ENCODE measurements around the gene SVOPL.

Gene SVOPL

DNA sequence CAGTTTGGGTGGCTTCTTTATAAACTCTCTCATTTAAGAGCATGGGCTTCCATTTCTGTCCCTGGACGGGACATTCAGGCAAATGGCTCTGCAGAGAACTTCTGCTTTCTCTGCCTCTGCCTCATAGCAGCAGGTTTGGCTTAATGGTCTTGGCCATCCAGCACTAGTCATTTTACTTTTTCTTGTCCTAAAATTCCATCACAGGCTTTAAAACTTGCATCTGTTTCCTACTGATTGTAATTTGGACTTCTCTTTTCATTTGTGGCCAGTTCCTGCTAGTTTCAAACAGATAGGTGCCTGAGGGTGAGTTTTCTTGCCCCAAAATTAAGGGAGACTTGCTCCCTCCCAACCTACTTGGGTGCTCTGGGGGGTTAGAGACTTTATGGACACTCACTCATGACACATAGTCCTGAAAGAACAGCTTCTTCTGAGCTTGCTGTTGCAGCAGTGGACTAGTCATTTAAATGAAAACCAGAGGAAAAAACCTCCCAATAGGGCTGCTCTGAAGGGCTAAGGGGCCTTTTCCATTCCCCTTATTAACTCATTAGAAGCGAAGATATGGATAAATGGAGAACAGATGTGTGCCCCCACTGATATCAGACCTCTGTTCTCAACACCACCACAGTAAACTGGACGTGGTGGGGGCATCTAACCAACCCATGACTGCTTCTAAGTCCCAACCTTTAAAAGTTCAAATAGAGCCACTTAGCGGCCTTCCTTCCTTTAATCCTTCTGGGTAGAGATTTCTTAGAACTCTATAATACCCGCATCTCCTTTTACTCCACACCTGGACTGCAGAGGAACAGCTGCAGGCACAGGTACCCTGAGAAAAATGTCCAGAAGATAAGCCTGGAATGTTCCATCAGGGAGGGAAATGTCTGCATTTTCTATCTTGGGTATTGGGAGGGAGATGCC is 38.8 kb downstream of the SVOPL start:
- DNase-seq (ENCODE audit: low read depth in 1 of 2, low spot score in 1 of 2), result no peak

DNA sequence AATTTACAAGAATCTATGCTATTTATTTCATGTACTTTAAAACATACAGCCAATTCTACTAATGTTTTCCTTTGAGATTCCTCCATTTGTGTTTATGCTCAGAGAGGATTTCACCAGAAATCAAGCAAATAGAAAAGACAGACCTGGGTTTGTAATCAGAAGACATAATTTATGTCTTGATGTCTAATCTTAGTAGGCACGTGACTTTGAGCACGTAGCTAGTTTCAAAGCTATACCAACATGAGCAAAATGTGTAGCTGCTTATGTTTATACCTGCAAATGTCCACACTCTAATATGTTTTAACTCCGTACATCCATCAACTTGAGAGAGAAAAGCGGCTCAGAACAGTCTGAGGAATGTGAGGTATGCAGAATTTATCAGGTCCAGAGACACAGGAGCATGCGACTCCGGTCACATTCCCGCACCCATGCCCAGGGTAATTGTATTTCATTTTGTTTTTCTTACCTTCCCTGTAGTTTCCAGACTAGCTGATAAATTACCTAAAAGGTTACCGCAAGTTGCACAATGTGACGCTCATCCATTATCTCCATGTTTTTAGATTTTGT is 40.0 kb downstream of the SVOPL start:
- DNase-seq (ENCODE audit: low read depth in 1 of 2, low spot score in 1 of 2), result no peak

DNA sequence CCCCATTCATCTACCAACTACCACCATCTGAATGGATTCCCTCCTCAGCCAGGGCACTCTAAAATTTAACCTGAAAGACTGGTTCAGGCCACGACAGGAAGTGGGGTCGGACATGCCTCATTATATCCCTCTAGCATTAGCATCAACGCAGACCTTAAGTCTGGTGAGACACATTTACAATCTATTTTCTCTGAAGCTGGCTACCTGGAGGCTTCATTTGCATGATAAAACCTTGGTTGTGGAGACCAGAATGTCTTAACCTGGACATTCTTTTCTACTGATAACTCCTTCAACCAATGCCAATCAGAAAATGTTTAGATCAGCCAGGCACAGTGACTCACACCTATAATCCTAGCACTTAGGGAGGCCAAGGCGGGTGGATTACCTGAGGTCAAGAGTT is 42.3 kb downstream of the SVOPL start:
- no peak for DNase-seq (ENCODE audit: low read depth in 1 of 2, low spot score in 1 of 2)

DNA sequence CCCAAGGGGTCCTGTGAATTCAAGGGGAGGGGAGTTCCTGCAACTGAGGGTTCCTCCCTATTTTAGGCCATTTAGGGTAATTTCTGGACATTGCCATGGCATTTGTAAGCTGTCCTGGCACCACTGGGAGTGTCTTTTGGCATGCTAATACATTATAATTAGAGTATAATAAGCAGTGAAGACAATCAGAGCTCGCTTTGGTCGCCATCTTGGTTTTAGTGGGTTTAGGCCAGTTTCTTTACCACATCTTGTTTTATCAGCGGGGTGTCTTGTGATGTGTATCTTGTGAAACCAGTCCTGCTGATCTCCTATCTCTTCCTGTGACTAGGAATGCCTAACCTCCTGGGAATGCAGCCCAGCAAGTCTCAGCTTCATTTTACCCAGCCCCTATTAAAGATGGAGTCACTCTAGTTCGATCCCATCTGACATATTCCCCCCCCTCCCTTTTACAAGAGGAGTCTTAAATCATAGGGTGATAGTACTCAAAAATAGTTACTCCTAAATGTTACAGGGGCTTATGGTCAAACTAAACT is 43.2 kb downstream of the SVOPL start:
- DNase-seq (ENCODE audit: low read depth in 1 of 2, low spot score in 1 of 2), result no peak

DNA sequence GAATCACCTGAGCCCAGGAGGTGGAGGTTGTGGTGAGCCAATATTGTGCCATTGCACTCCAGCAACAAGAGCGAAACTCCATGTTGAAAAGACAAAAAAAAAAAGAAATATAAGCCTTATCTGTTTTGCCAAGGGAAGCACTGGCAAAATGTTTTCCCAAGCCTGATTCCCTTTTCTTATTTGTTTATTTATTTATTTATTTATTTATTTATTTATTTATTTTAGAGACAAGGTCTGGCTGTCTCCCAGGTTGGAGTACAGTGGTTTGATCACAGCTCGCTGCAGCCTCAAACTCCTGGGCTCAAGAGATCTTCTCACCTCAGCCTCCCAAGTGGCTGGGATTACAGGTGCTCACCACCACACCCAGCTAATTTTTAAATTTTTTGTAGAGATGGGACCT is 44.2 kb downstream of the SVOPL start:
- DNase-seq (ENCODE audit: low read depth in 1 of 2, low spot score in 1 of 2), result no peak

DNA sequence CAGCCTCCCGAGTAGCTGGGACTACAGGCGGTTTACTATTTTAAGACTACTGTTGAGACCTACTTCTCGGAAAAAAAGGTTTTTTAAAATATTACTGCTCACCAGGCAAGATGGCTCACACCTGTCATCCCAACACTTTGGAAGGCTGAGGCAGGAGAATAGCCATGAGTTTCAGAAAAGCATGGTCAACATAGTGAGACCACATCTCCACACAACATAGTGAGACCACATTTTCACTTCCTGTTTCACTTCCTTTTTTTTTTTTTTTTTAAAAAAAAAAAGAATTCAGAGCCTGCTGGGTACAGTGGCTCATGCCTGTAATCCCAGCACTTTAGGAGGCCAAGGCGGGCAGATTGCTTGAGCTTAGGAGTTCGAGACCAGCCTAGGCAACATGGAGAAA is 46.5 kb downstream of the SVOPL start:
- no peak for DNase-seq (ENCODE audit: low read depth in 1 of 2, low spot score in 1 of 2)

DNA sequence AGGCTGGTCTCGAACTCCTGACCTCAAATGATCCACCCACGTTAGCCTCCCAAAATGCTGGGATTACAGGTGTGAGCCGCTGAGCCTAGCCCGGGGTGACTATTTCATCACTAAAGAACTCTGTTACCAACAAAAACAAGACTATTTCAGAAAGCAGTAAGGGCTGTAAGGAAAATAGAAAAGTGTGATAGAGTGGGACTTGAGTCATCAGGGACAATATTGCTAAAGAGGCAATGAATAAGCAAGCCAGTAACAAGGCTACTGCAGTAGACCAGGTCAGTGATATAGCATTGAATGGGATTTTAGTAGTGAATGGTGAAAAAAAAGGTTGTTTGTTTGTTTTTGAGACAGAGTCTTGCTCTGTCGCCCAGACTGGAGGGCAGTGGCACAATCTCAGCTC is 51.7 kb downstream of the SVOPL start:
- no peak for DNase-seq (ENCODE audit: low read depth in 1 of 2, low spot score in 1 of 2)

DNA sequence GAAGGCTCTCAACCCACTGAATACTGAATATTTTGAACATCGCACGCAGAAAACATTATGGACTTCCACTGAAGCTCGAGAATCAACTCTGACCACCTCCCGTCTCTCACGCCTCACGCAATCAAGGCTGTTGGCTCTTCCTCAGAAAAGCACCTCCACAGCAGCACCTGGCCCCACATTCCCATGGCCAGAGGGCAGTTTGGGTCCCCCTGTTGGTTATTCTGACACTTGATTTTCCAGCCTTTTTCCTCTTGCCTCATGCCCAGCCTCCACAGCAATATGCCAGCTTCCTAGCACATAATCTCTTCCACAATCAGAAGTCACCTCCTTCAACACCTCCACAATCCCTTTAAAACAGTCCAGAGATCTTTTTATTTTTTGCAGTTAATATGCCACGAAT is 55.9 kb downstream of the SVOPL start:
- no peak for DNase-seq (ENCODE audit: low read depth in 1 of 2, low spot score in 1 of 2)

DNA sequence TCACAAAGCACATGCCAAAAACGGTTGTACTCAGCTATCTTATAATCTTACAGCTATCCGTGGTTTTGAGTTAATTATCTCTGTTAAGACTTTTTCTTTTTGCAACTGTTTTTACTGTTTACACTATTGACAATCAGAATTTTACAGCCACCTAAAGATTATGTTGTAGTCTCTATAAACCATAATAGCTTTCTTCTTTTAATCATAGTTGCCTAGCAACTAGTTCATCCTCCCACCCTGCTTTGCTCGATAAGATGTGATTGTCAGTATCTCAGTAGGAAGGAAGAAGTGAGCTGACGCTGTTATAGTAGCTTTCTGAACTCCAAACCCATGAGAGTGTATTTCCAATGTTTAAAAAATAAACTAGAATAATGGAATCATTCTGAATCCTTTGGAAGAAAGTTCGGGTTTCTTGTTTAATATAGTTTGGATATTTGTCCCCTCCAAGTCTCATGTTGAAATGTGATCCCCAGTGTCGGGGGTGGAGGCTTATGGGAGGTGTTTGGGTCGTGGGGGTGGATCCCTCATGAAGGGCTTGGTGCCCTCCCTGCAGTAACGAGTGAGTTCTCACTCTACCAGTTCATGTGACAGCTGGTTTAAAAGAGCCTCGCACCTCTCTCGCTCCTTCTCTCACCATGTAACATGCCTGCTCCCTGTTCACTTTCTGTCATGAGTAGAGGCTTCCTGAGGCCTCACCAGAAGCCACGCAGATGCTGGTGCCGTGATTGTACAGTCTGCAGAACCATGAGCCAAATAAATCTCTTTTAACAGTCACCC is 68.1 kb downstream of the SVOPL start:
- no peak for DNase-seq (ENCODE audit: low read depth in 1 of 2, low spot score in 1 of 2)

DNA sequence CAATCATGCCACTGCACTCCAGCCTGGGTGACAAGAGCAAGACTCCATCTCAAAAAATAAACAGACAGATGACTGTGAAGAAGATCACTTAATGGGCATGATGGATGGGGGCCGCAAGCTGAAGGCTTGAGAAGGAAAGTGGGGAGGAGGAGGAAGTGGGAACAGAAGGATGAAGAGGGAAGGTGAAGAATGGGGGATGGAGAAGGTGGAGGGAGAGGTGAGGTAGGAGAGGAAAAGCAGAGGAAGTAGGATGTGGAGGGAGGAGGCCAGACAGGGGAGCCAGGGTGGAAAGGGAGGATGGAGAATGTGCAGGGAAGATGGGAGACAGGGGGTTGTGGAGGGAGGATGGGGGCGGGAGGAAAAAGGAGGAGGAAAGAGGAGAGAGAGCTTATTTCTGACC is 68.8 kb downstream of the SVOPL start:
- no peak for DNase-seq (ENCODE audit: low read depth in 1 of 2, low spot score in 1 of 2)

DNA sequence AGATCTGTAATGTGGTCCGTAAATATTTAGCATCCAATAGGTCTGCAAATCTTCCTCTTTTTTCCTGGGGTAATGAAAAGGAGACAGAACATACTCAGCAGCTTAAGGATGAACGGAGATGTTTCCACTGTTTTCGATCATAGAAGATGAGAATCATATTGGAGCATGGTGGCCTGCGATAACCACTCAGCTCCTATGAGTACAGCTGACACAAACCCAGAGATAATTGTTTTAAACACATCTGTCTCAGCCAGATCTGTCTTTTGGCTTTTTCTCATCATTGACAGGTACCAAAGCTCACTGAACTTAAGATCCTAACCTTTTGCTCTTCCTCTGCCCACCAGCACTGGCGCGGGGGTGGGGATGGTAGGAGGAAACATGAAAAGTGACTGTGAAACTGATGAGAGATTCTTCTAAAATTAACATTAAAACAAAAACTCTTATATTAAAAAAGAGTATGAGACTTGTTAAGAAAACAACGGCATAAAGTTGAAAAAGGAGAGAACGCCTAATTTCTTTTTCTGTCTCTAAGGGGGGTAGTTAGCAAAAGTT is 71.0 kb downstream of the SVOPL start:
- no peak for DNase-seq (ENCODE audit: low read depth in 1 of 2, low spot score in 1 of 2)

DNA sequence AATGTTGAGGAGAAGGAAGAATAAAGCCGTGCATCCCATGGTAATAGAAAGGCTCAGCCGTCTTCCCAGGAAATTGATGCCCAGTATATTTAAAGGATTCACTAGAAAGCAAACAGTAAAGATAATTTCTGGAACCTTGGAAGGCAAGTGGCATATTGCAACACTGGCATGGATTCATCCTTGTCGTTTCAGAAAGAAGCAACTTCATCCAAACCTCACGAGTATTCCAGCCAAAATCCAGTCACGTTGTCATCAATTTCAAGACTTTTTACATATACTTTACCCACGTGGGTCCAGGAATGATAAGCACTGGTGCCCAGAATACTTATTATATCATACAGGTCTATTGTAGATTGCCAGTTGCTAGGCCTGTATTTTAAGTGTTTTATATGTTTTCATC is 73.8 kb downstream of the SVOPL start:
- DNase-seq (ENCODE audit: low read depth in 1 of 2, low spot score in 1 of 2), result no peak

DNA sequence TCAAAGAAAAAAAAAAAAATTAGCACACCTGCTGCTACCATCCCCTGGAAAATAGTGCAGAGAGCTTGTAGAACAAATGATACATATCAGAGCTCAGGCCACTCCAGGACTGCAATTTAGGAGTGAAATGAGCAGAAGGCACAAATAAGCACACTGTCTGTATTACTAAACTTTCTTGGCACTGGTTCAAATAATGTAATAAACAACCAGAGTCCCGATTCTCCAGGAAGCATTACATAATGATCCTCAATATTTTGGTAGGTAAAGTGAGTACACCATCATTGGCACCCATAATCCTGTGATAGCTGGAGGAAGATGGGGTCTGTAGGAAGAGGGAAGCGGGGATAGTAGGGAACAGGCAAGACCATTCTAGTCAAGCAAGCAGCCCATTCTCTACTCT is 74.3 kb downstream of the SVOPL start:
- no peak for DNase-seq (ENCODE audit: low read depth in 1 of 2, low spot score in 1 of 2)

DNA sequence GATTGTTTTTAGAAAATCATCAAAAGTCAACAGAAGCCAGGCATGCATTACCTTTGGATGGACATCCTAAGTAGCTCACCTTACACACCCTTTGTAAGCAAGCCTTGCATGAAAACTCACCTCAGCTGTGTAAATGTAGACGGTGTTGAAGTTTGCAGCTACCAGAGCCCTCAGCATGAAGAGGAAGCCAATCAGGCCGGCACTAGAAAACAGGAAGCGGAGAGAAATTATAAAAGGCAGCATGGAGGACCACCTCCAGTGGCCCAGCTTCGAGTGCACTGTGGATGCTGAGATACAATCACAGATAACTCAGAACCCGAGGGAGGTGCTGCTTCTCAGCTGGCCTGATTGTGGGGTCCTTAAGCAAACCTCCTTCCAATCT is 75.3 kb downstream of the SVOPL start:
- peak in 1 of 2 donors; percentile 2 for DNase-seq (ENCODE audit: low read depth in 1 of 2, low spot score in 1 of 2)

DNA sequence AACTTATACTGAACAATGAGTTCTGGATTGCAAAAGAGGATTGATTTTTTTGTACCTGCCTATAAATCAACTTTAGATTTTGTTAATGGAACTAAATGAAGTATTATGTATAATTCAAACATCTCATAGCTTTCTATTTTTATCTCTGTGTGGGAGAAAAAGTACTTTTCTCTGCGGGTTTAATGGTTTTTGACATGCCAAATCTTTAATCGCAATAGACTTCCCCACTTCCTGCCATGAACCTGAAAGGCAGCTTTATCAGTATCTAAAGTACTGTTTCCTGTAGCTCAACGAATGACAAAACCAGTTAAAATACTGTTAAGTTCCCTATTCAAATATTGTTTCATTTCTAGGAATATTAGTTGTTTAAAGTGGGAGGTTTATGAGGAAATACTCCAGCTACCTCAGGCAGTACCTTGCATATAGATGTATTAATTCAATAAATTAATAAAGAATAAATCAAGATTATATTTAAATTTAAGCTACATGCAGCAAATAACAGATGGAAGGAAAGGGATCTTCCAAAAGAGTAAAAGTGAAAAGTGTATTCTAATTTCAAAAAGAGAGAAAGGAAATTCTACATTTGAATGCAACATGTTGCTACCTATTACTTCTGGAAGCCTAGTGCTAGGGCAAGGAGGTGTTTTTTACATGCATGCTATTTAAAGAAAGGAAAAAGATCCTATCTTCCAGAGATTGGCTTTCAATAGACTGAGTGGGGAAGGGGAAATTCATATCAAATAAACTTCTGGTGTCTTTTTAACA is 75.9 kb downstream of the SVOPL start:
- DNase-seq (ENCODE audit: low read depth in 1 of 2, low spot score in 1 of 2), result no peak

DNA sequence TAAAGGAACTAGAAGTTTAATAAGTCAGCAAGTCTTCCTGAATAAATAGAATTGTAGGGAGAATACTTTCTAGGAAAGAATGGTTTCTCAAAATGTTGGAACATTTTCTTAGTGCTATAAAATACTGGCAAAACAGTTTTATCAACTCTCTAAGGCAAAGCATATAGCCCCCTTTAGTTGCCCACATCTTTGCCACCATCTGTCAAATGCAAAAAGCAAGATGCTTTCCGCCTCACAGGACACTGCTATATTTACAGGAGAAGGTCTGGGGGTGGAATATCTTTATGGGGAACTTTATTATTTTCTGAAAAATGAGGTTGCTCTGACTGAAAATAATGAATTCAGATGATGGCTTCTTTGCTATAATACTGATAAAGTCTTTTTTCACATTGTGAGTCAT is 78.3 kb downstream of the SVOPL start:
- DNase-seq (ENCODE audit: low read depth in 1 of 2, low spot score in 1 of 2), result no peak

DNA sequence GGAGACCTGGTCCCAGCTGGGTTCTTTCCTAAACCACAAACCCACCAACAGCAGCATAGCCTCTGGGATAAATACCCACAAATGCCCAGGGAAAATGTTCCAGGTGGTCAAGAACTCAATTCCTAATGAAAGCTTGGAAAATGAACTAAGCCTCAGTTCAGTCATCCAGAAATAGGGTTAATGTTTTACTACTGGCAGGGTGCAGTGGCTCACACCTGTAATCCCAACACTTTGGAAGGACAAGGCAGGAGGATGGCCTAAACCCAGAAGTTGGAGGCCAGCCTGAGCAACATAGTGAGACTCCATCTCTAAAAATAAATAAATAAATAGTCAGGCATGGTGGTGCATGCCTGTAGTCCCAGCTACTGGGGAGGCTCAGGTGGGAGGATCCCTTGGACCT is 82.2 kb downstream of the SVOPL start:
- DNase-seq (ENCODE audit: low read depth in 1 of 2, low spot score in 1 of 2), result no peak

DNA sequence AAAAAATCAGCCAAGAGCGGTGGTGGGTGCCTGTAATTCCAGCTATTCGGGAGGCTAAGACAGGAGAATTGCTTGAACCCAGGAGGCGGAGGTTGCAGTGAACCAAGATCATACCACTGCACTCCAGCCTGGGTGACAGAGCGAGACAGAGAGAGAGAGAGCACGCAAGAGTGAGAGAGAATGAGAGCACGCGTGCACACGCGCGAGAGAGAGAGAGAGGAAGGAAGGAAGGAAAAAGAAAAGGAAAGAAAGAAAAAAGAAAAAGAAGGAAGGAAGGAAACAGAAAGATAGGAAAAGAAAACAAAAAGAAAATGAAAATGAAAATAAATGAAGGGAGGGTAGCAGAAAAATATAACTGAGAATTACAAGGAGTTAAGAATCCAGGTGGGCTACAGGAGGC is 82.7 kb downstream of the SVOPL start:
- DNase-seq (ENCODE audit: low read depth in 1 of 2, low spot score in 1 of 2), result no peak

DNA sequence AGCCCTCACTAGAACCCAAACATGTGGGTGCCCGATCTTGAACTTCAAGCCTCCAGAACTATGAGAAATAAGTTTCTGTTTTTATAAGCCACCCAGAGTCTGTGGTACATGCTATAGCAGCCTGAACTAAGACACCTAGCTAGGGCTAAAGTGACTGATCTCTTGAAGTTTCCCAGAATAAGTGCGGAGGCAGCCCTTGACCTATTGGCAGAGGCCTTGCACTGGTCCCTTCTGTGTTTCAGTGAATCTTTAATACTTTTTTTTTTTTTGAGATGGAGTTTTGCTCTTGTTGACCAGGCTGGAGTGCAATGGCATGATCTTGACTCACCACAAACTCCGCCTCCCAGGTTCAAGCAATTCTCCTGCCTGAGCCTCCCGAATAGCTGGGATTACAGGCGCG is 85.1 kb downstream of the SVOPL start:
- DNase-seq (ENCODE audit: low read depth in 1 of 2, low spot score in 1 of 2), result no peak

DNA sequence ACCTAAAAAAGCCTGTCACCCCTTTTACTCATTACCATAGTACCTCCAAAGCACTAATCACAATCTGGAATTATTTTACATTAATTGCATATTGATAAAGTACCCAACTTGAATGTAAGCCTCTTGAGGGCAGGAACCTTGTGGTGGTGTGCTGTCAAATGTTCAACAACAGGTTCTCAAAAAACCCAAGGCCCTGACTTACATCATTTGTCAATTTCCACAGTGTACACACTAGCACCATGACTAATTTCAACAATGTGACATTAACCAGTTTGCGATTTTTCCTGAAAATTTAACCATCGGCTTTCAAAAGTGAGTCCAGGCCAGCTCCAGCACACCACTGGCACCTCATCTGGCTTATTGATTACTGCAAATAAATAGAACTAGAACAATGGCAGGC is 87.5 kb downstream of the SVOPL start:
- no peak for DNase-seq (ENCODE audit: low read depth in 1 of 2, low spot score in 1 of 2)

DNA sequence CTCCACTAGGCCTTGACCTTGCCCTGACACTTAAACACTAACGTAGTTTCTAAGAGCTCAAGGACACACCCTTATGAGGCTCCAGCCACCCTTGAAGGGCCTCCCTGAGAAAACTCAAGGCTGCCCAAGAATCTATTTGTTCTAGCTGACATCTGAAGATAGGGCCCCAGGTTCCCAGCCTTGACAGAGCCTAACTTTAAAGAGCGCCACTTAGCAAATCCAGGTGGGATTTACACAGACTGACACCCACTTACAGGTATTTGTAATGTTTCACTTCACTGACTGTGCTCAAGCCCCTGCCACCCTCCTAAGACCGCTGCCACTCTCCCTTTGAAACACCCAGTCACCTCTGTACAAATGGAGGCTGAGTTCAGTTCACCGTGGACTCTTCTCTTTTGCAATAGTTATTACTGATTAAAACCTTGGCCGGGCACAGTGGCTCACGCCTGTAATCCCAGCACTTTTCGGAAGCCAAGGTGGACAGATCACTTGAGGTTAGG is 90.4 kb downstream of the SVOPL start:
- DNase-seq (ENCODE audit: low read depth in 1 of 2, low spot score in 1 of 2), result no peak
